ENCODE data around the gene BDKRB2. TPM values are rescaled to one million over a fixed set of nuclear protein-coding genes. Genes with fewer than 3 reads are reported as not detected.
A peak's percentile ranks its signal among the peaks of the same experiment; 100 is the strongest.

The BDKRB2 gene
- total and polyA plus RNA-seq, 2 of the 4 experiments (the other 2 are of a cell fraction) = 60.9 to 73.1 TPM

DNA sequence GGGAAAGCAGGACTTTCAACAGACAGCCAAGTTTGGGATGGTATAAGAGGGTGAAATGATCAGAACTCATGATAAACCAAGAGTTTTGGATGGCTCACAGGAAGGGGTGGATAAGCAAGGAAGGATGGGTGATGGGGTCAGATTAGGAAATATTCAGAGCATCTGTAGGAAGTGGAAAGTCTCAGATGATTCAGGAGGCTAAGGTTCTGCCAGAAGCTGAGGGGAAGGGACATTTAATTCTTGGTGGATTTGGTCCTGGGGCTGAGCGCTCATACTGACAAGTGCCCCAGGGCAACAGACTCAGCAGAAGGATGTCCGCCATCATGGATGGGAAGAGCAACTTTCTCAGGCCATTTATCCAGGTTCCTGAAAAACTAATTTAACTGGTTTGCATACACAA is 28.4 kb upstream of the BDKRB2 start:
- Histone ChIP-seq H4K91ac (ENCODE audit: insufficient read depth, low read depth, low read length) (peak overlapping the region; percentile 68), H2BK120ac (ENCODE audit: low read depth, low read length) (peak overlapping the region; percentile 88), H3K56ac (ENCODE audit: extremely low read depth, insufficient read depth, low read length) (peak overlapping the region; percentile 34; the same call in 1 of the 2 replicates), H3K4me1 (ENCODE audit: control insufficient read depth, insufficient read depth, low read length) (peaks cover 30% of the 10 kb centered on the region), H3K4ac (ENCODE audit: low read depth, low read length) (peak overlapping the region; percentile 74), H3K9ac (ENCODE audit: low read depth, low read length) (peak overlapping the region; percentile 48; the same call in 1 of the 2 replicates), H3K14ac (replicated peaks; ENCODE audit: low read depth, low read length) (peak overlapping the region; percentile 90), H3K18ac (ENCODE audit: low read depth, low read length) (peak overlapping the region; percentile 76), H4K20me1 (ENCODE audit: insufficient read depth, low read length) (no peaks in the 10 kb centered on the region), H3K23ac (ENCODE audit: low read depth, low read length) (peak overlapping the region; percentile 18), H3K36me3 (ENCODE audit: control insufficient read depth, insufficient read depth, low read length) (no peaks in the 10 kb centered on the region), H2AFZ (replicated peaks; ENCODE audit: low read length, poor library complexity) (no peak overlapping the region), H3K4me2 (ENCODE audit: low read depth, low read length) (no peak overlapping the region; the same call in 1 of the 2 replicates), H3K4me3 (ENCODE audit: insufficient read depth, low read depth, low read length) (no peak overlapping the region), H2BK5ac (ENCODE audit: low read depth, low read length, poor library complexity, severe bottlenecking) (peak overlapping the region; percentile 49), H3K9me3 (ENCODE audit: control insufficient read depth, insufficient read depth, low read length) (no peaks in the 10 kb centered on the region), H4K5ac (ENCODE audit: low read depth, low read length) (peak overlapping the region; percentile 58), H2AK5ac (ENCODE audit: low read depth, low read length) (peak overlapping the region; percentile 46), H3K79me1 (ENCODE audit: low read depth in 1 of 2, low read length in 2 of 2) (no peaks in the 10 kb centered on the region), H2AK9ac (replicated peaks; ENCODE audit: low read depth, low read length, poor library complexity) (peak overlapping the region; percentile 74), H3K9me1 (ENCODE audit: insufficient read depth, low read length) (peaks cover 14% of the 10 kb centered on the region), H3K27me3 (ENCODE audit: control insufficient read depth, insufficient read depth, low read length) (no peaks in the 10 kb centered on the region), H4K8ac (ENCODE audit: low read depth in 2 of 2, low read length in 2 of 2) (peak overlapping the region in 1 of 2 experiments; percentile 76; a peak in 3 of 4 replicates), H2BK15ac (ENCODE audit: low read depth, low read length) (peak overlapping the region; percentile 45; the same call in 2 of the 3 replicates), H3K27ac (ENCODE audit: insufficient read depth, low read length) (peak overlapping the region; percentile 71), H2BK20ac (ENCODE audit: low read depth, low read length) (peak overlapping the region; percentile 77)
- no CpG with 5 or more reads among the region's 2 CpGs for WGBS, 2 experiments (ENCODE audit: extremely low coverage in 2 of 2, insufficient read length in 1 of 2)
- ATAC-seq (ENCODE audit: low read depth) (peak; percentile 57), DNase-seq (peak; percentile 73)
- intact Hi-C loops (cut with micrococcal nuclease) (loop anchor here (2.0 kb wide), 1 partner anchor 29 kb away; the partner anchor contains the start of gene BDKRB2), in situ Hi-C loops (cut with MboI; ENCODE audit: low sequenced_read_pairs) (no loop called here), dilution Hi-C loops (cut with HindIII; ENCODE audit: low sequenced_read_pairs, unreplicated experiment) (no loop called here)
- no TSS peak for BruUV-seq (replicated peaks)
- ChIA-PET CTCF (interaction anchor here (0.7 kb wide), 1 partner anchor 675 kb away, joined by 3 read pairs; no protein-coding TSS in a partner anchor), POLR2A (ENCODE audit: unreplicated experiment) (no interaction called here)
- TF ChIP-seq CEBPB (IDR thresholded peaks at IDR 0.05; ENCODE audit: low read depth, low read length) (peak; percentile 27; the same call in 1 of the 2 replicates), MXI1 (IDR thresholded peaks at IDR 0.05; ENCODE audit: borderline replicate concordance, low read depth, low read length) (no peak), RCOR1 (IDR thresholded peaks at IDR 0.05; ENCODE audit: insufficient replicate concordance, low read length) (no peak), ELK1 (IDR thresholded peaks at IDR 0.05; ENCODE audit: borderline replicate concordance, low read depth, low read length) (no peak), BHLHE40 (IDR thresholded peaks at IDR 0.05; ENCODE audit: low read depth, low read length) (no peak), POLR2A (IDR thresholded peaks at IDR 0.05; ENCODE audit: low read depth, low read length) (no peak), MAZ (IDR thresholded peaks at IDR 0.05; ENCODE audit: borderline replicate concordance, low read depth, low read length) (no peak), SMC3 (IDR thresholded peaks at IDR 0.05; ENCODE audit: low read depth, low read length) (no peak)

Data from IMR-90 (cell line).